Osteocyte (in vitro differentiated cells): ENCODE measurements around the gene CTNNBL1. TPM values are rescaled to one million over a fixed set of nuclear protein-coding genes. Genes with fewer than 3 reads are reported as not detected.

Experiments
- DNase-seq: peaks from one replicate; pipeline ENCODE4 v3.0.0; 2021; ENCODE audit warnings: mixed read lengths; ENCODE audit not compliant: unreplicated experiment; ENCODE audit errors: extremely low spot score
- H3K27ac Mint-ChIP-seq: one replicate; pipeline ENCODE4 v1.8.0; 2021; ENCODE audit warnings: mild to moderate bottlenecking, mixed read lengths; ENCODE audit not compliant: unreplicated experiment
- H3K27me3 Mint-ChIP-seq: one replicate; pipeline ENCODE4 v1.8.0; 2021; ENCODE audit warnings: mixed read lengths; ENCODE audit not compliant: unreplicated experiment
- H3K36me3 Mint-ChIP-seq: one replicate; pipeline ENCODE4 v1.8.0; 2021; ENCODE audit warnings: mixed read lengths; ENCODE audit not compliant: unreplicated experiment
- H3K4me1 Mint-ChIP-seq: one replicate; pipeline ENCODE4 v1.8.0; 2021; ENCODE audit warnings: mixed read lengths; ENCODE audit not compliant: unreplicated experiment
- H3K4me3 Mint-ChIP-seq: one replicate; pipeline ENCODE4 v1.8.0; 2021; ENCODE audit warnings: mild to moderate bottlenecking, moderate library complexity, mixed read lengths; ENCODE audit not compliant: unreplicated experiment
- H3K9me3 Mint-ChIP-seq: one replicate; pipeline ENCODE4 v1.8.0; 2021; ENCODE audit warnings: mixed read lengths; ENCODE audit not compliant: unreplicated experiment
- CTCF ChIP-seq: fragments of 200-600 bp; sonication (generic); IDR thresholded peaks from 2 replicates; pipeline ENCODE4 v1.5.0; 2021; ENCODE audit warnings: antibody characterized with exemption, mild to moderate bottlenecking, moderate library complexity
- total RNA-seq: library from RNA; stranded (reverse); gene quantifications from 2 replicates; pipeline ENCODE4 v1.2.1, GENCODE V29; 2021

CTNNBL1 gene
- total RNA-seq, 1 donor from 2014 or later: 43.4 TPM

GRCh38 chr20:37863289-37863688 lies 169.5 kb downstream of the CTNNBL1 start:
- no peaks in the 10 kb centered on the region for H3K27me3 Mint-ChIP-seq
- peaks cover 5% of the 10 kb centered on the region for H3K9me3 Mint-ChIP-seq
- TF ChIP-seq CTCF: no peak
- DNase-seq: no peak
- H3K27ac Mint-ChIP-seq: no peak overlapping the region
- H3K4me3 Mint-ChIP-seq: no peak overlapping the region
- no peaks in the 10 kb centered on the region for H3K4me1 Mint-ChIP-seq
- H3K36me3 Mint-ChIP-seq: peaks cover 28% of the 10 kb centered on the region

GRCh38 chr20:37864298-37864697 lies 170.5 kb downstream of the CTNNBL1 start:
- no peak overlapping the region for H3K27ac Mint-ChIP-seq
- no peak for DNase-seq
- H3K4me1 Mint-ChIP-seq: peaks cover 5% of the 10 kb centered on the region
- no peak overlapping the region for H3K4me3 Mint-ChIP-seq
- peaks cover 5% of the 10 kb centered on the region for H3K9me3 Mint-ChIP-seq
- TF ChIP-seq CTCF: no peak
- H3K36me3 Mint-ChIP-seq: peaks cover 28% of the 10 kb centered on the region
- H3K27me3 Mint-ChIP-seq: no peaks in the 10 kb centered on the region

- no peak overlapping the region for H3K27ac Mint-ChIP-seq
- H3K9me3 Mint-ChIP-seq: no peaks in the 10 kb centered on the region
- peaks cover 14% of the 10 kb centered on the region for H3K4me1 Mint-ChIP-seq
- DNase-seq: no peak
- no peak for TF ChIP-seq CTCF
- H3K4me3 Mint-ChIP-seq: no peak overlapping the region
- peaks cover 27% of the 10 kb centered on the region for H3K36me3 Mint-ChIP-seq
- no peaks in the 10 kb centered on the region for H3K27me3 Mint-ChIP-seq
Observed at GRCh38 chr20:37866051-37866450, 172.2 kb downstream of the CTNNBL1 start.

GRCh38 chr20:37867289-37868195 lies 173.7 kb downstream of the CTNNBL1 start:
- Mint-ChIP-seq H3K27ac (no peak overlapping the region), H3K4me3 (no peak overlapping the region), H3K9me3 (no peaks in the 10 kb centered on the region), H3K4me1 (peaks cover 14% of the 10 kb centered on the region), H3K27me3 (no peaks in the 10 kb centered on the region), H3K36me3 (peaks cover 24% of the 10 kb centered on the region)
- no peak for TF ChIP-seq CTCF
- no peak for DNase-seq

- Mint-ChIP-seq H3K27ac (no peak overlapping the region), H3K36me3 (peaks cover 17% of the 10 kb centered on the region), H3K4me3 (no peak overlapping the region), H3K27me3 (no peaks in the 10 kb centered on the region), H3K4me1 (peaks cover 14% of the 10 kb centered on the region), H3K9me3 (no peaks in the 10 kb centered on the region)
- no peak for DNase-seq
- no peak for TF ChIP-seq CTCF
Observed at GRCh38 chr20:37868851-37869333, 175.1 kb downstream of the CTNNBL1 start.
